Osteoblast (primary cell): ENCODE measurements around the gene STAT5B. TPM values are rescaled to one million over a fixed set of nuclear protein-coding genes. Genes with fewer than 3 reads are reported as not detected.

Source experiments
- DNase-seq: peaks from one replicate; pipeline ENCODE4 v3.0.0; 2011; ENCODE audit warnings: low spot score, mixed read lengths; ENCODE audit not compliant: insufficient read length; ENCODE audit errors: missing footprints
- H2AFZ ChIP-seq: 2 replicates; pipeline ENCODE4 v1.6.0; 2011; ENCODE audit warnings: mild to moderate bottlenecking, low read length
- H3K27ac ChIP-seq: 2 replicates; pipeline ENCODE4 v1.5.1; 2011; ENCODE audit warnings: mild to moderate bottlenecking, low read depth, low read length, moderate library complexity
- H3K27me3 ChIP-seq: 2 replicates; pipeline ENCODE4 v1.6.0; 2012; ENCODE audit warnings: mild to moderate bottlenecking, control low read depth, inconsistent platforms, low read length, moderate library complexity; ENCODE audit not compliant: insufficient read depth
- H3K36me3 ChIP-seq: 2 replicates; pipeline ENCODE4 v1.5.1; 2011; ENCODE audit warnings: mild to moderate bottlenecking, low read length, control low read depth, moderate library complexity; ENCODE audit not compliant: insufficient read depth
- H3K4me1 ChIP-seq: 2 replicates; pipeline ENCODE4 v1.5.1; 2011; ENCODE audit warnings: mild to moderate bottlenecking, low read length, control low read depth, moderate library complexity; ENCODE audit not compliant: insufficient read depth
- H3K4me2 ChIP-seq: 2 replicates; pipeline ENCODE4 v1.6.0; 2011; ENCODE audit warnings: mild to moderate bottlenecking, low read length; ENCODE audit not compliant: insufficient read depth
- H3K4me3 ChIP-seq: fragments of 200-600 bp; sonication (generic); 3 replicates; pipeline ENCODE4 v1.5.1; 2012; ENCODE audit warnings: mild to moderate bottlenecking, low read length, inconsistent platforms; ENCODE audit not compliant: insufficient read depth
- H3K79me2 ChIP-seq: 2 replicates; pipeline ENCODE4 v1.6.0; 2012; ENCODE audit warnings: mild to moderate bottlenecking, low read length, control low read depth, inconsistent platforms; ENCODE audit not compliant: insufficient read depth
- H3K9me3 ChIP-seq: 2 replicates; pipeline ENCODE4 v1.5.1; 2011; ENCODE audit warnings: low read depth, low read length, control low read depth
- H4K20me1 ChIP-seq: 2 replicates; pipeline ENCODE4 v1.6.0; 2012; ENCODE audit warnings: mild to moderate bottlenecking, low read length, control low read depth; ENCODE audit not compliant: insufficient read depth
- total RNA-seq: library from RNA; depleted of rRNA; stranded (reverse); fragments of >200 nt; gene quantifications from 2 replicates; pipeline ENCODE4 v1.2.3, GENCODE V29; 2012
- TF ChIP-seq, protein P1 (sequence below): IDR thresholded peaks from 2 replicates; pipeline ENCODE4 v1.5.1; 2011; ENCODE audit warnings: mild to moderate bottlenecking, low read depth, low read length, moderate library complexity; ENCODE audit errors: extremely low read depth

STAT5B gene
- total RNA-seq, 1 donor = 22.8 TPM

DNA sequence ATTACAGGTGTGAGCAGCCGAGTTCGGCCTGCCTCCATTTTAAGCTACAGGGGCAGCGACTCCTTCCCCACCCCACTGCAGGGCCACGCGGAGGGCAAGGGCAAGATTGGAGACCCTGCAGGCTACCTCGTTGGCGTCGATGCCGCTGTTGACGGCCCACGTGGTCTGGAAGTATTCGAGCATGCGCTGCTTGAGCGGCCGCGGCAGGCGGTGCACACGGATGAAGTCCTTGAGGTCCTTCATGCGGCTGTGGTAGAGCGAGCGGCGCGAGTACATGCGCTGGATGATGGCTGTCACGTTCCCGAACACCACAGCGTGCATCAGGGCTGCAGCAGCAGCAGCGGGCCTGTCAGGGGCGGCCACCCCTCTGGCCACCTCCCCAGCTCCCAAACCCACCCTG lies 106.8 kb downstream of the STAT5B start:
- TF ChIP-seq, protein P1, sequence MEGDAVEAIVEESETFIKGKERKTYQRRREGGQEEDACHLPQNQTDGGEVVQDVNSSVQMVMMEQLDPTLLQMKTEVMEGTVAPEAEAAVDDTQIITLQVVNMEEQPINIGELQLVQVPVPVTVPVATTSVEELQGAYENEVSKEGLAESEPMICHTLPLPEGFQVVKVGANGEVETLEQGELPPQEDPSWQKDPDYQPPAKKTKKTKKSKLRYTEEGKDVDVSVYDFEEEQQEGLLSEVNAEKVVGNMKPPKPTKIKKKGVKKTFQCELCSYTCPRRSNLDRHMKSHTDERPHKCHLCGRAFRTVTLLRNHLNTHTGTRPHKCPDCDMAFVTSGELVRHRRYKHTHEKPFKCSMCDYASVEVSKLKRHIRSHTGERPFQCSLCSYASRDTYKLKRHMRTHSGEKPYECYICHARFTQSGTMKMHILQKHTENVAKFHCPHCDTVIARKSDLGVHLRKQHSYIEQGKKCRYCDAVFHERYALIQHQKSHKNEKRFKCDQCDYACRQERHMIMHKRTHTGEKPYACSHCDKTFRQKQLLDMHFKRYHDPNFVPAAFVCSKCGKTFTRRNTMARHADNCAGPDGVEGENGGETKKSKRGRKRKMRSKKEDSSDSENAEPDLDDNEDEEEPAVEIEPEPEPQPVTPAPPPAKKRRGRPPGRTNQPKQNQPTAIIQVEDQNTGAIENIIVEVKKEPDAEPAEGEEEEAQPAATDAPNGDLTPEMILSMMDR = no peak
- Histone ChIP-seq H3K4me2 (no peak overlapping the region), H3K4me3 (no peak overlapping the region), H2AFZ (no peak overlapping the region), H3K27ac (no peak overlapping the region), H3K36me3 (no peaks in the 10 kb centered on the region), H3K79me2 (no peaks in the 10 kb centered on the region), H4K20me1 (no peaks in the 10 kb centered on the region), H3K27me3 (peaks cover 16% of the 10 kb centered on the region), H3K9me3 (no peaks in the 10 kb centered on the region), H3K4me1 (no peaks in the 10 kb centered on the region)
- DNase-seq = peak; percentile 8

DNA sequence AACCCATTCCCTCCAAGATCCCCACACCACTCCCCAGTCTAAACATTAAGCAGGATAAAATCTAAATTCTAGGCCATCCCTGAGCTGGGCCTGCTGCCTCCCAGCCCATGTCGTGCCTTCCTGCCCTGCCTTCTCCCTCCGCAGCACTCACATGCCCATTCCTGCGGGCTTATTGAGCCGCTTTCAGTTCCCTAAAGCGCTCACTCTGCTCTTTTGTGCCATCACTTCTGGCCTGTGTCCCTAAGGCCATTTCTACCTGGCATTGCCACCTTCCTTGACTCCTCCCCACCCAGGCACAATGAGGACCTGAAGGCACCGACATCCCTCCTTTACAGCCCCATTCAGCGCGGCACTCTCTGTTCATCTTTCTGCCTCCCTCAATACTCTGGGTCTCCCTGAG lies 108.4 kb downstream of the STAT5B start:
- Histone ChIP-seq H3K4me2 (no peak overlapping the region), H3K9me3 (no peaks in the 10 kb centered on the region), H3K27me3 (peaks cover 10% of the 10 kb centered on the region), H3K27ac (no peak overlapping the region), H3K79me2 (no peaks in the 10 kb centered on the region), H3K4me3 (no peak overlapping the region), H4K20me1 (no peaks in the 10 kb centered on the region), H3K4me1 (no peaks in the 10 kb centered on the region), H2AFZ (no peak overlapping the region), H3K36me3 (no peaks in the 10 kb centered on the region)
- TF ChIP-seq, protein P1 = no peak
- peak; percentile 69 for DNase-seq

DNA sequence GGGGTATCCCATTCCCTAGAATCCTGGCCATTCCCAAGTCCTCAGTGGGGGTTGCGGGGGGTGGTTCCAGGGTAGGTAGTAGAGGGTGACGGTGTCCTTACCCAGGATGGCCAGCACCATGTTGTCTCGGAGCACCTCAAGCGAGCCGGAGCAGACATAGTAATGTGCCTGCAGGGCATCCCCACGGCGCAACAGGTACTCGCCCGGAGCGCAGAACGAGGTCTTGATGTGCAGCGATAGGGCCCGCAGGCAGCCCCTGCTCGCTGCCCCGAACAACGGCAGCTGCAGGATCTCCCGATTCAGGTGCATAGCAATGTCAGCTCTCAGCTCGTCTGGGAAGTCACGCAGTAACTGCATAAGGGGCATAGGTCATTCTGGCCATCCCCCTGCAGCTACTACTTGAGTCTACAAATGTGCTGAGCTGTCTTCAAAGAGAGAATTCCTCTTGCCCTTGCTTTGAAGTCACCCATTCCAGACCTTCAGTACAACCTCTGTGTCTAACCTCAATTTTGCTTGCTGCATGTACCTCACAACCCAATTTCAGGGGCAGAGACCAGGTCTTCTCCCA lies 109.9 kb downstream of the STAT5B start:
- peaks cover 6% of the 10 kb centered on the region for H3K27me3 ChIP-seq
- DNase-seq = peak; percentile 84
- no peak overlapping the region for H3K4me2 ChIP-seq
- no peaks in the 10 kb centered on the region for H3K4me1 ChIP-seq
- H3K36me3 ChIP-seq = no peaks in the 10 kb centered on the region
- H3K27ac ChIP-seq = no peak overlapping the region
- no peak overlapping the region for H3K4me3 ChIP-seq
- no peaks in the 10 kb centered on the region for H4K20me1 ChIP-seq
- no peaks in the 10 kb centered on the region for H3K79me2 ChIP-seq
- no peaks in the 10 kb centered on the region for H3K9me3 ChIP-seq
- TF ChIP-seq, protein P1 = no peak
- no peak overlapping the region for H2AFZ ChIP-seq

DNA sequence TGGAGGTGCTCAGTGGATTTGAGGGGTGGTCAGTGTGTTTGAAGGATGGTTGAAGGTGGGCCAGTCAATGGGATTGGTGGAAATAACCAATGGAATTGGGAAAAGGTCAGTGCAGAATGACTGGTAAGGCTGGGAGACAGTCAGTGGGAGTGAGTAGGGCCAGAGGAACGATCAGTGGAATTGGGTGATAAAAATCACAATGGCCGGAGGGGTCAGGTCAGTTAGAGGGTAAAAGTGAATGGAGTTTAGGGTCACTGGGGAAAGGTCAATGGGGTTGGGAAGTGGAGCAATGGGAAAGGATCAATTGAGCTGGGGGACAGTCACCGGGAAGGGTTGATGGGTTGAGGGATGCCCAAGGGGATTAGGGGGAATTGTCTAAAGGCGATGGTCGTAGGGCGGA lies 110.4 kb downstream of the STAT5B start:
- no peak overlapping the region for H2AFZ ChIP-seq
- H4K20me1 ChIP-seq = no peaks in the 10 kb centered on the region
- H3K4me2 ChIP-seq = no peak overlapping the region
- peaks cover 2% of the 10 kb centered on the region for H3K27me3 ChIP-seq
- peak; percentile 13 for DNase-seq
- H3K36me3 ChIP-seq = no peaks in the 10 kb centered on the region
- TF ChIP-seq, protein P1 = no peak
- H3K4me3 ChIP-seq = no peak overlapping the region
- H3K27ac ChIP-seq = no peak overlapping the region
- H3K4me1 ChIP-seq = no peaks in the 10 kb centered on the region
- H3K9me3 ChIP-seq = no peaks in the 10 kb centered on the region
- H3K79me2 ChIP-seq = no peaks in the 10 kb centered on the region
